K562 (cell line): ENCODE measurements around the gene SCAMP3.

Experiments
- CGGBP1 ChIP-seq: fragments of 250-450 bp; sonication (Bioruptor Pico); IDR thresholded peaks from 2 replicates; pipeline ENCODE4 v1.9.0; 2021; ENCODE audit warnings: mild to moderate bottlenecking
- CTCF ChIP-seq, 3 experiments: IDR thresholded peaks in 2 of 3; conservative IDR thresholded peaks in 1 of 3; 2 replicates each; pipeline ENCODE4 v1.5.1; 2011 to 2012; ENCODE audit warnings: low read length in 3 of 3, mild to moderate bottlenecking in 3 of 3, control low read depth in 2 of 3, improper control_type of control experiment in 1 of 3, inconsistent platforms in 1 of 3, low read depth in 1 of 3, mixed read lengths in 1 of 3, moderate library complexity in 1 of 3; ENCODE audit not compliant: insufficient read depth in 2 of 3
- FIP1L1 ChIP-seq: fragments of 200-400 bp; formaldehyde crosslinking; IDR thresholded peaks from 2 replicates; pipeline ENCODE4 v1.6.1; 2018; ENCODE audit warnings: mild to moderate bottlenecking, low read depth, low read length; ENCODE audit not compliant: poor library complexity, severe bottlenecking
- PHF8 ChIP-seq: fragments of 200-600 bp; sonication (generic); IDR thresholded peaks from 2 replicates; pipeline ENCODE4 v1.6.1; 2012; ENCODE audit warnings: mixed run types, mild to moderate bottlenecking, inconsistent platforms, low read length, moderate library complexity, borderline replicate concordance
- SP2 ChIP-seq: IDR thresholded peaks from 2 replicates; pipeline ENCODE4 v1.6.1; 2011; ENCODE audit warnings: mild to moderate bottlenecking, low read depth, low read length, moderate library complexity; ENCODE audit not compliant: poor library complexity, severe bottlenecking; ENCODE audit errors: extremely low read depth
- TEAD2 ChIP-seq: fragments of 450-650 bp; IDR thresholded peaks from 2 replicates; pipeline ENCODE4 v1.6.1; 2016; ENCODE audit warnings: missing genetic modification characterization, control low read depth, missing compliant biosample characterization
- ZNF253 ChIP-seq: fragments of 250-450 bp; sonication (Bioruptor Pico); conservative IDR thresholded peaks from 2 replicates; pipeline ENCODE4 v1.6.1; 2021; ENCODE audit warnings: mild to moderate bottlenecking

- TF ChIP-seq PHF8: no peak
- TF ChIP-seq TEAD2 (tag): no peak
- TF ChIP-seq CTCF (IDR thresholded peaks at IDR 0.05 in 2 of 3, conservative IDR thresholded peaks at IDR 0.05 in 1 of 3; ENCODE audit: insufficient read depth in 2 of 3, low read depth in 1 of 3, low read length in 3 of 3): no peak
- no peak for TF ChIP-seq ZNF253 (CRISPR knock-in tag)
- no peak for TF ChIP-seq CGGBP1
- TF ChIP-seq SP2: no peak
- no peak for TF ChIP-seq FIP1L1
Measured at GRCh38 chr1:155218854-155219591, 43.1 kb downstream of the SCAMP3 start.
